LNCaP clone FGC (cell line): ENCODE measurements around the gene TM4SF4.

Experiments
- DNase-seq: peaks from one replicate; pipeline ENCODE4 v3.0.0-alpha.2; 2011; ENCODE audit warnings: low read depth
- H3K4me3 ChIP-seq: 2 replicates; pipeline ENCODE4 v1.5.1; 2011; ENCODE audit warnings: mild to moderate bottlenecking, low read depth, low read length, control low read depth
- TF ChIP-seq, protein P1 (sequence below): IDR thresholded peaks from 2 replicates; pipeline ENCODE4 v1.5.1; 2012; ENCODE audit warnings: mild to moderate bottlenecking; ENCODE audit not compliant: control insufficient read depth, insufficient read depth; ENCODE audit errors: extremely low read depth

Gene TM4SF4

GRCh38 chr3:149468504-149469212, 5.8 kb upstream of the TM4SF4 start:
- DNase-seq: no peak
- TF ChIP-seq, protein P1, sequence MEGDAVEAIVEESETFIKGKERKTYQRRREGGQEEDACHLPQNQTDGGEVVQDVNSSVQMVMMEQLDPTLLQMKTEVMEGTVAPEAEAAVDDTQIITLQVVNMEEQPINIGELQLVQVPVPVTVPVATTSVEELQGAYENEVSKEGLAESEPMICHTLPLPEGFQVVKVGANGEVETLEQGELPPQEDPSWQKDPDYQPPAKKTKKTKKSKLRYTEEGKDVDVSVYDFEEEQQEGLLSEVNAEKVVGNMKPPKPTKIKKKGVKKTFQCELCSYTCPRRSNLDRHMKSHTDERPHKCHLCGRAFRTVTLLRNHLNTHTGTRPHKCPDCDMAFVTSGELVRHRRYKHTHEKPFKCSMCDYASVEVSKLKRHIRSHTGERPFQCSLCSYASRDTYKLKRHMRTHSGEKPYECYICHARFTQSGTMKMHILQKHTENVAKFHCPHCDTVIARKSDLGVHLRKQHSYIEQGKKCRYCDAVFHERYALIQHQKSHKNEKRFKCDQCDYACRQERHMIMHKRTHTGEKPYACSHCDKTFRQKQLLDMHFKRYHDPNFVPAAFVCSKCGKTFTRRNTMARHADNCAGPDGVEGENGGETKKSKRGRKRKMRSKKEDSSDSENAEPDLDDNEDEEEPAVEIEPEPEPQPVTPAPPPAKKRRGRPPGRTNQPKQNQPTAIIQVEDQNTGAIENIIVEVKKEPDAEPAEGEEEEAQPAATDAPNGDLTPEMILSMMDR: no peak
- no peak overlapping the region for H3K4me3 ChIP-seq

DNA sequence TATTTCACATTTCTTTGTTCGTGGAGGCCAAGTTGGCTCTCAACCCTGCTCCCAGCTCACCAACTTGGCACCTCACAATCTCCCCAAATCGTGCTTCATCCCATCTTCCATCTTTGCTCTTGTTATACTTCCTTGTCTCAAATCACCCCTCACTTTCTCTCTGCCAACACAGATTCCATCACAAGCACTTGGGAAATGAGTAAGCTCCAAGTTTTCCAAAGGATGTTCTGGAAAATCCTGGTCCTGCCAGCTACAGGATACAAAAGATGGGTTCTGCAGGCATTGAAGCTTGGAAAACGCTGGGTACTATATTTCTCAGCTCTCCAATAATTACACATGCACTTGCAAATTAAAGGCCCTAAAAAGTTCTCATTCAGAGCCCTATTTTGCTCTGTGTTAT, 4.1 kb upstream of the TM4SF4 start:
- TF ChIP-seq, protein P1: no peak
- no peak overlapping the region for H3K4me3 ChIP-seq

DNA sequence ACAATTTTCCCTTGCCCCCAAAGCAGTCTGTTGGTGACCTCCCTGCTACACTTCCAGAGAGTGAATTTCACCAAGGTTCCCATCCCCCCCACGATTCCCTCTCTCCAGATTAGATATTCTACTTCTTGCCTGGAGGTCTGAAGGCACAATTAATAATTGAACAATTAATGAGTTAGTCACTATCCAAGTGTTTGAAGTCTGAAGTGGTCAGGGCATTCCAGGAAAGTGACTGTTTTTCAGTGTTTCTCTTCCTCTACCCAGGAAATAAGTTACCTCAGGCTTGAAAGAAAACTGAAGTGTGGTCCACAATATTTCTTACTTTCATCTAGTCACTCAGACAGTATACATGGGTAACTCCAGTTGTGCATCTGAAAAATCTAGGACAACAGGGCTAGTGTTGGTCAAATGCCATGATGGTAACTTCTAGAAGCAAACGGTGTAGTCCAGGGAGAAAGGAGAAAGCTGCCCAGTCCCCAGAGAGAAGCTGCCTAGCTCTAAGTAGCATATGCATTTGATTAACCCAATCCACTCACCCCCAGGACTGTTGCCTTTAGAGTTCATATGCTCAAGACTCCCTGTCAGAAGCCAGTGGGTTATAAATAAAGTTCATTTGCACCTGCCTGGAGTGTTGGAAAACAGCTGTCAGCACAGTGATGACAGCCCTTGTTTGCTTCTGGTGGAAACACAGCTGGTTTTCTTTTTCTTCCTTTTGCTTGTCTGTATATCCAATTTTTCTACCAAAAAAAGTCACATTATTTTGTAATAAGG, 2.3 kb upstream of the TM4SF4 start:
- TF ChIP-seq, protein P1: no peak
- DNase-seq: no peak
- H3K4me3 ChIP-seq: no peak overlapping the region

More for the DNA sequence above, 4.1 kb upstream of the TM4SF4 start:
- DNase-seq: no peak

- no peak for DNase-seq
- TF ChIP-seq, protein P1: no peak
- no peak overlapping the region for H3K4me3 ChIP-seq
Measured at GRCh38 chr3:149473357-149474249, 894 bp upstream of the TM4SF4 start.

DNA sequence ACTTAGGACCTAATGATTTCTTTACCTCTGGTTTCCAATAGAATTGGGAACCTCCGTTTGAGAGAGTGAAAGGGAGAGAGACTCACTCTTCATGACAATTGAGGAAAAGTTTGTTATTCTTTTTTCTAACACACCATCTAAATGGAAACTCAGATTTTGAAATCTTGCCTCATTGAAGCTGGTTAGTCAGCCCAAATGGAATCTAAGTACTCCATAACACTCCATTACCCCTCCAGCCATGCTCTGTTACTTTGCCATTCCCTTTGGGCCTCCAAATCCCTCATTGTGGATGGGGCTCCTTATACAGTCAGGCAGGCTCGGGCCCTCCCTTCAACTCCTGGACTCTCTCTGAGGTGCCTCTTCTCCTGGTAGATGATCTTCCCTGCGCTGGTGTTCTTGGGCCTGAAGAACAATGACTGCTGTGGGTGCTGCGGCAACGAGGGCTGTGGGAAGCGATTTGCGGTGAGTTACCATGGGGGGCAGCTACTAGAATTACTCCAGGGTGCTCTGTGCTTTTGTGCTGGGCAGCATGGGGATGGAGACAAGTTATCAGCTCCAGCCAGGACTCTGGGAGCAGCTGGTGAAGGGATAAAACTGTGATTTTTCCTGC, 1.1 kb downstream of the TM4SF4 start:
- H3K4me3 ChIP-seq: no peak overlapping the region
- DNase-seq: no peak

GRCh38 chr3:149476225-149476624, 1.7 kb downstream of the TM4SF4 start:
- H3K4me3 ChIP-seq: no peak overlapping the region
- no peak for DNase-seq
- TF ChIP-seq, protein P1: no peak

More for the DNA sequence above, 1.1 kb downstream of the TM4SF4 start:
- TF ChIP-seq, protein P1: no peak
